GM06990 (cell line): Measurements from ENCODE around the gene CAPN10.
A peak's percentile ranks its signal among the peaks of the same experiment; 100 is the strongest.

Experiments
- DNase-seq: peaks from one replicate; pipeline ENCODE4 v3.0.0-alpha.2; 2011; ENCODE audit not compliant: insufficient read length; ENCODE audit errors: extremely low read depth
- H3K27me3 ChIP-seq: replicated peaks from 2 replicates; pipeline ENCODE4 v1.6.0; 2011; ENCODE audit warnings: low read length; ENCODE audit not compliant: control insufficient read depth, insufficient read depth
- H3K36me3 ChIP-seq: 2 replicates; pipeline ENCODE4 v1.5.1; 2011; ENCODE audit warnings: low read length; ENCODE audit not compliant: control insufficient read depth, insufficient read depth
- H3K4me3 ChIP-seq: replicated peaks from 2 replicates; pipeline ENCODE4 v1.5.1; 2011; ENCODE audit warnings: low read depth, mild to moderate bottlenecking, control low read depth, low read length
- CTCF ChIP-seq: IDR thresholded peaks from 2 replicates; pipeline ENCODE4 v1.5.1; 2011; ENCODE audit warnings: low read length, control low read depth, mild to moderate bottlenecking, inconsistent platforms; ENCODE audit not compliant: insufficient read depth, poor library complexity, severe bottlenecking

CAPN10 gene

GRCh38 chr2:240588669-240589068 is 2.1 kb downstream of the CAPN10 start:
- TF ChIP-seq CTCF: no peak
- no peak for DNase-seq
- peaks cover 29% of the 10 kb centered on the region for H3K36me3 ChIP-seq
- no peak overlapping the region for H3K4me3 ChIP-seq
- no peaks in the 10 kb centered on the region for H3K27me3 ChIP-seq

GRCh38 chr2:240589375-240589774 is 2.8 kb downstream of the CAPN10 start:
- H3K27me3 ChIP-seq: no peaks in the 10 kb centered on the region
- no peak overlapping the region for H3K4me3 ChIP-seq
- peak; percentile 1 for DNase-seq
- TF ChIP-seq CTCF: no peak
- H3K36me3 ChIP-seq: peaks cover 34% of the 10 kb centered on the region

GRCh38 chr2:240589850-240590525 is 3.5 kb downstream of the CAPN10 start:
- H3K27me3 ChIP-seq: no peaks in the 10 kb centered on the region
- peaks cover 36% of the 10 kb centered on the region for H3K36me3 ChIP-seq
- no peak overlapping the region for H3K4me3 ChIP-seq
- TF ChIP-seq CTCF: no peak
- DNase-seq: peak; percentile 2

- no peaks in the 10 kb centered on the region for H3K27me3 ChIP-seq
- DNase-seq: peak; percentile 5
- H3K4me3 ChIP-seq: no peak overlapping the region
- TF ChIP-seq CTCF: no peak
- H3K36me3 ChIP-seq: peaks cover 38% of the 10 kb centered on the region
Measured at GRCh38 chr2:240590681-240591111, 4.2 kb downstream of the CAPN10 start.

- Histone ChIP-seq H3K4me3 (no peak overlapping the region), H3K27me3 (no peaks in the 10 kb centered on the region), H3K36me3 (peaks cover 38% of the 10 kb centered on the region)
- TF ChIP-seq CTCF: no peak
- DNase-seq: no peak
Measured at GRCh38 chr2:240591226-240591625, 4.7 kb downstream of the CAPN10 start.

- H3K36me3 ChIP-seq: peaks cover 40% of the 10 kb centered on the region
- TF ChIP-seq CTCF: no peak
- no peaks in the 10 kb centered on the region for H3K27me3 ChIP-seq
- H3K4me3 ChIP-seq: no peak overlapping the region
- DNase-seq: no peak
Measured at GRCh38 chr2:240591784-240592183, 5.2 kb downstream of the CAPN10 start.
